DOHH2 (cell line): ENCODE data around the gene AURKB.

Experiments
- CTCF ChIP-seq: fragments of 200-600 bp; sonication (generic); IDR thresholded peaks from one replicate; pipeline ENCODE4 v1.5.1; 2014; ENCODE audit warnings: antibody characterized with exemption, mild to moderate bottlenecking, low read depth, low read length; ENCODE audit not compliant: poor library complexity, severe bottlenecking
- EZH2phosphoT487 ChIP-seq: fragments of 200-600 bp; sonication (generic); IDR thresholded peaks from 2 replicates; pipeline ENCODE4 v1.6.1; 2017; ENCODE audit warnings: borderline replicate concordance, mild to moderate bottlenecking, antibody characterized with exemption, low read length, moderate library complexity, mixed read lengths

- TF ChIP-seq CTCF (no peak), EZH2phosphoT487 (no peak)
Observed at GRCh38 chr17:8222630-8223355, 12.4 kb upstream of the AURKB start.
